OCI-LY3 (cell line): Measurements from ENCODE around the gene SELENOO.

Source experiments
- H2AFZ ChIP-seq: fragments of 200-600, 300-600 bp; shearing (Covaris generic); 2 replicates; pipeline ENCODE4 v1.6.0; 2014; ENCODE audit warnings: antibody characterized with exemption, low read depth, low read length
- H3K27ac ChIP-seq: fragments of 200-600, 300-600 bp; sonication (generic); 2 replicates; pipeline ENCODE4 v1.5.1; 2014; ENCODE audit warnings: mild to moderate bottlenecking, low read length, moderate library complexity, mixed read lengths
- H3K27me3 ChIP-seq: fragments of 200-600, 300-600 bp; sonication (generic); 2 replicates; pipeline ENCODE4 v1.6.1; 2014; ENCODE audit warnings: low read depth, low read length, mixed read lengths
- H3K36me3 ChIP-seq: fragments of 200-600, 300-600 bp; sonication (generic); replicated peaks from 2 replicates; pipeline ENCODE3; 2014; ENCODE audit warnings: low read depth, low read length, mixed read lengths
- H3K4me1 ChIP-seq: fragments of 300-600, 200-600 bp; sonication (generic); 2 replicates; pipeline ENCODE4 v1.6.1; 2014; ENCODE audit warnings: low read length, mixed read lengths
- H3K4me2 ChIP-seq: fragments of 200-600, 300-600 bp; sonication (generic); 2 replicates; pipeline ENCODE4 v1.6.1; 2014; ENCODE audit warnings: low read length, mixed read lengths
- H3K4me3 ChIP-seq: fragments of 300-600, 200-600 bp; sonication (generic); 2 replicates; pipeline ENCODE4 v1.5.1; 2014; ENCODE audit warnings: antibody characterized with exemption, mild to moderate bottlenecking, low read length, moderate library complexity
- H3K79me2 ChIP-seq: fragments of 300-600, 200-600 bp; shearing (Covaris generic); 2 replicates; pipeline ENCODE4 v1.6.1; 2014; ENCODE audit warnings: mild to moderate bottlenecking, low read length, mixed read lengths
- H3K9ac ChIP-seq: fragments of 300-600, 200-600 bp; shearing (Covaris generic); 2 replicates; pipeline ENCODE4 v1.6.0; 2014; ENCODE audit warnings: mild to moderate bottlenecking, low read length, moderate library complexity
- H3K9me3 ChIP-seq: fragments of 200-600, 300-600 bp; shearing (Covaris generic); 2 replicates; pipeline ENCODE4 v1.6.1; 2014; ENCODE audit warnings: low read length, mixed read lengths; ENCODE audit not compliant: insufficient read depth
- H4K20me1 ChIP-seq: fragments of 200-600, 300-600 bp; sonication (generic); 2 replicates; pipeline ENCODE4 v1.6.1; 2016; ENCODE audit warnings: low read length, mixed read lengths; ENCODE audit not compliant: insufficient read depth
- EZH2phosphoT487 ChIP-seq: fragments of 200-600 bp; shearing (Covaris generic); IDR thresholded peaks from 2 replicates; pipeline ENCODE4 v1.6.1; 2018; ENCODE audit warnings: antibody characterized with exemption, mixed run types, low read depth
- TF ChIP-seq, protein P1 (sequence below): fragments of 200-600, 300-600 bp; sonication (generic); IDR thresholded peaks from 2 replicates; pipeline ENCODE4 v1.5.1; 2014; ENCODE audit warnings: antibody characterized with exemption, low read length, low read depth

SELENOO gene

DNA sequence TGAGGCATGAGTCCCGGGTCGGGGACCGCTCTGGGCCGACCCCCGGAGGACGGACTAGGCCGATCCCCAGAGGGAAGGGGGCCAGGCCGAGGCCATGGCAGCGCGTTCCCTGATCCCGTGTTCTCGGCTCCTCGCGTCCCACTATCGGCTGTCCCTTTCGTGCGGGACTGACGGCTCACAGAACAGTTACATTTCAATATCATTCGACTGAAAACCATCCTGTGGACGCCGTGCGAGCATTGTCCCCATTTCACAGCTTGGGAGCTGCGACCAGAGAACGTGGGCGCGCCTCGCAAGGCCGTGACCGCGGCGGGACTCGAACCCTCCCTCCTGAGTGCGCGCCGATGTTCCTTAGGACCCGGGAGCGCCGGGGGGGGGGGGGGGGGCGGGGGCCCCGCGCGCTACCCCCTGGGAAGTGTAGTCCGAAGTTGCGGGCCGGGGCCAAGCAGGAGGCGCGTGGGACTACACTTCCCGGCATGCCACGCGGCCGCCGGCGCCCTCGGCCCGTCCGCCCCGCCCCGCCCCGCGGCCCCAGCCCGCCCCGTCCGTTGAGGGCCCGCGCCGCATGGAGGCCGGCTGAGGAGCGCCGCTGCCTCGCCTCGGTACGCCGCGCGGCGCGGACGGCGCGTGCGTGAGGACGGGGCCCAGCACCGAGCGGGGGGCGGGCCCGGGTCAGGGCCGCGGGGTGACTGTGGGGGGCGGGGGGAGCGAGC, 15.3 kb upstream of the SELENOO start, which contains the start of gene TRABD:
Gene TRABD (plus strand): TSS at position 539 of the 713 bp plus-strand sequence. CDS start 7,148 bp downstream, outside the sequence.
- no peaks in the 10 kb centered on the region for H3K9me3 ChIP-seq
- peak within 1 kb of the TSS; percentile 44 for H3K27ac ChIP-seq

DNA sequence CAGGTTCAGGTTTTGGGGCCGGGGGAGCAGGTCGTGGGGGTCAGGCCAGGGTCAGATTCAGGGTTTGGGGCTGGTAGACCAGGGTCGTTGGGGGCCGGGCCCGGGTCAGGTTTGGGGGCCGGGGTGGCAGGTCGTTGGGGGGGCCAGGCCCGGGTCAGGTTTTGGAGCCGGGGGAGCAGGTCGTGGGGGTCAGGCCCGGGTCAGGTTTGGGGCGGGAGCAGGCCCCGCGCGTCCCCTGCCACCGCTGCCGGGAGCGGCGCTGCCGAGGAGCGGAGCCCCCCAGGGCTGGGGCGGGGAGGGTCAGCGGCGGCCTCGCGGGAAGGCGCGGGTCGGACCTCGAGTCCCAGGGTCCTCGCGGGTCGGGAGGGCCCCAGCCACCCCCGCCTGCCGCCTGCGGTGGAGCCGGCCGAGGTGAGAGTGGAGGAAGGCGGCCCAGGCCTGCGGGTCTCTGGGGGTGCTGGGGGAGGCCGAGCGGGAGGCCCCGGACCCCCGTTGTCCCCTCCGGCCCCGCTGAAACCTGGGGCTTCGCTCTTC, 14.6 kb upstream of the SELENOO start:
- peaks cover 30% of the 10 kb centered on the region for H3K4me1 ChIP-seq
- H3K27ac ChIP-seq: peak overlapping the region; percentile 44

More for the DNA sequence above, 15.3 kb upstream of the SELENOO start, which contains the start of gene TRABD:
- Histone ChIP-seq H3K4me3 (peak within 1 kb of the TSS; percentile 87), H3K36me3 (no peaks in the 10 kb centered on the region), H3K4me1 (peaks cover 22% of the 10 kb centered on the region), H2AFZ (no peak within 1 kb of the TSS), H3K79me2 (peaks cover 39% of the 10 kb centered on the region), H3K27me3 (no peaks in the 10 kb centered on the region), H3K9ac (peak within 1 kb of the TSS; percentile 78), H4K20me1 (peaks cover 7% of the 10 kb centered on the region), H3K4me2 (peak within 1 kb of the TSS; percentile 89)
- TF ChIP-seq, protein P1, sequence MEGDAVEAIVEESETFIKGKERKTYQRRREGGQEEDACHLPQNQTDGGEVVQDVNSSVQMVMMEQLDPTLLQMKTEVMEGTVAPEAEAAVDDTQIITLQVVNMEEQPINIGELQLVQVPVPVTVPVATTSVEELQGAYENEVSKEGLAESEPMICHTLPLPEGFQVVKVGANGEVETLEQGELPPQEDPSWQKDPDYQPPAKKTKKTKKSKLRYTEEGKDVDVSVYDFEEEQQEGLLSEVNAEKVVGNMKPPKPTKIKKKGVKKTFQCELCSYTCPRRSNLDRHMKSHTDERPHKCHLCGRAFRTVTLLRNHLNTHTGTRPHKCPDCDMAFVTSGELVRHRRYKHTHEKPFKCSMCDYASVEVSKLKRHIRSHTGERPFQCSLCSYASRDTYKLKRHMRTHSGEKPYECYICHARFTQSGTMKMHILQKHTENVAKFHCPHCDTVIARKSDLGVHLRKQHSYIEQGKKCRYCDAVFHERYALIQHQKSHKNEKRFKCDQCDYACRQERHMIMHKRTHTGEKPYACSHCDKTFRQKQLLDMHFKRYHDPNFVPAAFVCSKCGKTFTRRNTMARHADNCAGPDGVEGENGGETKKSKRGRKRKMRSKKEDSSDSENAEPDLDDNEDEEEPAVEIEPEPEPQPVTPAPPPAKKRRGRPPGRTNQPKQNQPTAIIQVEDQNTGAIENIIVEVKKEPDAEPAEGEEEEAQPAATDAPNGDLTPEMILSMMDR: no peak
- no peak for TF ChIP-seq EZH2phosphoT487

DNA sequence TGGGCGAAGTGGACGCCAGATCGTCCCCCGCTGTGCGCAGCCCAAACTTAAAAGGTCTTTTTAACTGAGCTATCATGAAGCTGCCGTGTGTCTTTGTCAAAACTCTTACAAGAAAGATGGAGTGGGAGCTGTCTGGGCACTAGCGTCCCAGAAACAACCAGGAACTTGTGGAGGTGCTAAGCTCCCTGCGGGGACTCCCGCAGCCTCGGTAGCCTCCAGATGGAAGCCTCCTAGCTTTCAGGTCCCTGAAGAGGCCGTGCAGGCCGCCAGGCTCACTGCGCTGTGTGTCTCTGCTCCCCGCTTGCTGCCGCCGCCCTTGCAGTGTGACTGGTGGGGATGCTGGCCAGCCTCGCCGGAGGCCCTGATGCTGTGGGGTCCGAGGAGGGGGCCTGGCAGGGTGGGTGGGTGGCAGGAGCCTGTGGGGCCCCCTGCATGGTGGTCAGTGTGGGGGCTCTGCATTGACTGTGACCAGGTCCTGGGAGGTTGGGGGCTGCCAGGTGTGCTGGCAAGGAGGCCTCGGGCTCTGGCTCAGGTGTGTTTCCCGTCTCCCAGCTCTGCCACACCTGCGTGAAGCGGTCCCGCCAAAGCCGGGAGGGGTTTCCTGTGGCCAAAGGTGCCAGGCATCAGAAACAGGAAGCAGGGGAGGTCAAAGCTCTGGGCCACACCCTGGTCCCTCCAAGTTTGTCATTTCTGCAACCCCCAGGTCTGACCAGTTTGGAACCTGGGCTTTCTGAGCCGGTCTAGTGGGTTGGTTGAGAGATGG, 13.9 kb upstream of the SELENOO start:
- H3K9ac ChIP-seq: peak overlapping the region; percentile 78
- H3K4me1 ChIP-seq: peaks cover 36% of the 10 kb centered on the region
- peaks cover 7% of the 10 kb centered on the region for H4K20me1 ChIP-seq
- peak overlapping the region; percentile 87 for H3K4me3 ChIP-seq
- peak overlapping the region; percentile 89 for H3K4me2 ChIP-seq
- peak overlapping the region; percentile 44 for H3K27ac ChIP-seq
- no peaks in the 10 kb centered on the region for H3K27me3 ChIP-seq
- TF ChIP-seq EZH2phosphoT487: no peak
- TF ChIP-seq, protein P1: no peak
- H2AFZ ChIP-seq: no peak overlapping the region
- peaks cover 42% of the 10 kb centered on the region for H3K79me2 ChIP-seq
- peaks cover 8% of the 10 kb centered on the region; the same call in 1 of the 2 replicates for H3K9me3 ChIP-seq
- H3K36me3 ChIP-seq: peaks cover 2% of the 10 kb centered on the region

More for the DNA sequence above, 14.6 kb upstream of the SELENOO start:
- no peaks in the 10 kb centered on the region for H3K36me3 ChIP-seq
- peak overlapping the region; percentile 87 for H3K4me3 ChIP-seq
- peaks cover 4% of the 10 kb centered on the region; the same call in 1 of the 2 replicates for H3K9me3 ChIP-seq
- no peaks in the 10 kb centered on the region for H3K27me3 ChIP-seq
- H3K79me2 ChIP-seq: peaks cover 39% of the 10 kb centered on the region
- peak overlapping the region; percentile 89 for H3K4me2 ChIP-seq
- H4K20me1 ChIP-seq: peaks cover 7% of the 10 kb centered on the region
- TF ChIP-seq, protein P1: no peak
- TF ChIP-seq EZH2phosphoT487: no peak
- H2AFZ ChIP-seq: no peak overlapping the region
- peak overlapping the region; percentile 78 for H3K9ac ChIP-seq

DNA sequence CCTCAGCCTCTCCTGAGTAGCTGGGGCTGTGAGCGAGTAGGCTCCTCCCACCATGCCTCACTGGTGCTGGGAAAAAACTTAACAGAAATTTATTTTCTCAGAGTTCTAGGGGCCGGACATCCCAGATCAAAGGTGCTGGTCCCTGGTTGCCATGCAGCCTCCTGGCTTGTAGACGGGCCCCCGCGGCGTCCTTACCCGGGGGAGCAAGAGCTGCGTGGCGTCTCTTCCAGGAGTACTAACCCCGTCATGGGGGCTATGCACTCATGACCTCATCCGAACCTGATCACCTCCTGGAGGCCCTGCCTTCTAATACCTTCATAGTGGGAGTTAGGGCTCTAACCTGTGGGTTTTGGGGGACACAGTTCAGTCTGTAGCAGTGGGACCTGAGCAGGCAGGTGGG, 12.5 kb upstream of the SELENOO start:
- no peak overlapping the region for H3K4me2 ChIP-seq
- peaks cover 12% of the 10 kb centered on the region; the same call in 1 of the 2 replicates for H3K9me3 ChIP-seq
- no peak overlapping the region for H3K9ac ChIP-seq
- no peak for TF ChIP-seq EZH2phosphoT487
- TF ChIP-seq, protein P1: no peak
- H4K20me1 ChIP-seq: peaks cover 7% of the 10 kb centered on the region
- H3K4me1 ChIP-seq: peaks cover 51% of the 10 kb centered on the region
- no peaks in the 10 kb centered on the region for H3K27me3 ChIP-seq
- H2AFZ ChIP-seq: no peak overlapping the region
- peaks cover 6% of the 10 kb centered on the region for H3K36me3 ChIP-seq
- peaks cover 57% of the 10 kb centered on the region for H3K79me2 ChIP-seq
- no peak overlapping the region for H3K4me3 ChIP-seq
- H3K27ac ChIP-seq: no peak overlapping the region
